Panc1 (cell line): Measurements from ENCODE around the gene HM13. TPM values are rescaled to one million over a fixed set of nuclear protein-coding genes. Genes with fewer than 3 reads are reported as not detected.

Experiments used
- ATAC-seq: fragments of 200-7000 bp; cut with Tn5 transposase; 2 replicates; pipeline ENCODE4 v1.9.1; 2020; ENCODE audit warnings: mild to moderate bottlenecking, moderate library complexity
- BruUV-seq: library from RNA; stranded (reverse); fragments of 400-500 nt; replicated peaks from 2 replicates; lab custom pipeline; 2021; lab: Mats Ljungman, UMichigan
- CTCF ChIA-PET: fragments of 300-600 bp; sonication (Branson Sonifier 250); formaldehyde crosslinking; loops from one replicate; lab custom pipeline; 2022; ENCODE audit warnings: antibody characterized with exemption; lab: Charles Lee
- POLR2A ChIA-PET: fragments of 300-600 bp; sonication (Branson Sonifier 250); formaldehyde crosslinking; loops from one replicate; lab custom pipeline; 2022; ENCODE audit warnings: antibody characterized with exemption; lab: Charles Lee
- DNase-seq: peaks from one replicate; pipeline ENCODE4 v3.0.0-alpha.2; 2010; ENCODE audit warnings: low read depth, low spot score
- H3K27ac ChIP-seq: 2 replicates; pipeline ENCODE4 v1.5.1; 2011; ENCODE audit warnings: mild to moderate bottlenecking, low read length, inconsistent platforms
- H3K27me3 ChIP-seq: fragments of 200-500 bp; sonication (Bioruptor generic); 2 replicates; pipeline ENCODE4 v1.6.0; 2014; ENCODE audit warnings: low read length, inconsistent platforms; ENCODE audit not compliant: control insufficient read depth, insufficient read depth
- H3K36me3 ChIP-seq: fragments of 200-500 bp; sonication (Bioruptor generic); 2 replicates; pipeline ENCODE4 v1.5.1; 2014; ENCODE audit warnings: inconsistent platforms, mild to moderate bottlenecking, low read length, moderate library complexity; ENCODE audit not compliant: control insufficient read depth, insufficient read depth
- H3K4me1 ChIP-seq: 2 replicates; pipeline ENCODE4 v1.5.1; 2011; ENCODE audit warnings: inconsistent platforms, mild to moderate bottlenecking, low read length, moderate library complexity; ENCODE audit not compliant: control insufficient read depth, insufficient read depth
- H3K4me3 ChIP-seq, 2 experiments: 2 replicates each; pipeline ENCODE4 v1.5.1; 2011 to 2012; ENCODE audit warnings: low read depth in 2 of 2, low read length in 2 of 2, mild to moderate bottlenecking in 2 of 2, inconsistent platforms in 1 of 2, moderate library complexity in 1 of 2
- H3K9me3 ChIP-seq: fragments of 200-500 bp; sonication (Bioruptor generic); 2 replicates; pipeline ENCODE4 v1.5.1; 2014; ENCODE audit warnings: low read depth, mild to moderate bottlenecking, inconsistent platforms, low read length, moderate library complexity; ENCODE audit not compliant: control insufficient read depth, insufficient read depth
- CTCF ChIP-seq: fragments of 450-650 bp; IDR thresholded peaks from 2 replicates; pipeline ENCODE4 v1.5.1; 2017; ENCODE audit warnings: mild to moderate bottlenecking
- POLR2AphosphoS5 ChIP-seq: IDR thresholded peaks from 2 replicates; pipeline ENCODE4 v1.6.1; 2012; ENCODE audit warnings: mild to moderate bottlenecking, low read depth, low read length, moderate library complexity
- REST ChIP-seq, 2 experiments: IDR thresholded peaks; 2 replicates each; pipeline ENCODE4 v1.6.1; 2011 to 2012; ENCODE audit warnings: low read depth in 2 of 2, control low read depth in 1 of 2, low read length in 1 of 2, mild to moderate bottlenecking in 1 of 2, moderate library complexity in 1 of 2; ENCODE audit not compliant: insufficient read depth in 1 of 2
- SIN3A ChIP-seq: IDR thresholded peaks from 2 replicates; pipeline ENCODE4 v1.6.1; 2012; ENCODE audit warnings: low read depth, mild to moderate bottlenecking, low read length, moderate library complexity, borderline replicate concordance; ENCODE audit not compliant: insufficient read depth
- TCF7L2 ChIP-seq: IDR thresholded peaks from 2 replicates; pipeline ENCODE4 v1.6.1; 2011; ENCODE audit warnings: mild to moderate bottlenecking, low read depth, low read length, inconsistent platforms
- in situ Hi-C: cut with HindIII; loops from 2 replicates; pipeline ENCODE4 v1.10.0; 2016; ENCODE audit warnings: low sequenced_read_pairs, low pct_unique_long_range_greater_than_20kb
- intact Hi-C: fragments of 100-400 bp; cut with micrococcal nuclease; formaldehyde crosslinking; loops from one replicate; pipeline ENCODE4 v1.10.0; 2022; ENCODE audit not compliant: unreplicated experiment
- microRNA-seq: library from miRNA; unstranded; fragments of <30 nt; microRNA quantifications from one replicate; pipeline ENCODE4 v1.1.0, GENCODE V29; 2020; ENCODE audit not compliant: unreplicated experiment
- total RNA-seq: library from RNA; stranded (reverse); gene quantifications from one replicate; pipeline ENCODE4 v1.2.1, GENCODE V29; 2021; ENCODE audit not compliant: unreplicated experiment

HM13 gene
- total RNA-seq, 1 experiment from 2014 or later: 337 TPM

- H3K4me3 ChIP-seq: no peak overlapping the region
- H3K4me1 ChIP-seq: peaks cover 4% of the 10 kb centered on the region; the same call in 1 of the 2 replicates
- H3K9me3 ChIP-seq: no peaks in the 10 kb centered on the region
- no peaks in the 10 kb centered on the region for H3K27me3 ChIP-seq
- no peaks in the 10 kb centered on the region for H3K36me3 ChIP-seq
- H3K27ac ChIP-seq: no peak overlapping the region
- in situ Hi-C loops (no loop called here), intact Hi-C loops (no loop called here)
- CTCF ChIA-PET: interaction anchor here (0.8 kb wide), 1 partner anchor 57 kb away, joined by 4 read pairs; no protein-coding TSS in a partner anchor
- TF ChIP-seq POLR2AphosphoS5 (no peak), REST (IDR thresholded peaks at IDR 0.05; ENCODE audit: insufficient read depth in 1 of 2, low read depth in 2 of 2, low read length in 1 of 2) (no peak), SIN3A (no peak), CTCF (no peak), TCF7L2 (no peak)
- no peak for DNase-seq
- BruUV-seq: no TSS peak
- no peak for ATAC-seq
- POLR2A ChIA-PET: interaction anchor here (0.6 kb wide), 1 partner anchor 24 kb away, joined by 3 read pairs; no protein-coding TSS in a partner anchor
Observed at GRCh38 chr20:31617432-31618104, 103.3 kb downstream of the HM13 start.

Small RNA genes within 50 kb of the gene (microRNA-seq; reads per million reads assigned to microRNA genes)
- gene MIR3193: not detected

Other genes with a start within 250 kb of the HM13 start
- gene DEFB116, start 205.9 kb upstream of the HM13 start, total RNA-seq: not detected
- gene DEFB118, start 145.8 kb upstream of the HM13 start, total RNA-seq: not detected
- not detected for gene DEFB119, start 123.9 kb upstream of the HM13 start, total RNA-seq
- gene DEFB121, start 108.2 kb upstream of the HM13 start, total RNA-seq: not detected
- gene DEFB123, start 73.8 kb upstream of the HM13 start, total RNA-seq: not detected
- not detected for gene DEFB124, start 39.3 kb upstream of the HM13 start, total RNA-seq
- not detected for gene REM1, start 39.2 kb upstream of the HM13 start, total RNA-seq
- 152 TPM for gene ID1, start 90.8 kb downstream of the HM13 start, total RNA-seq
- gene COX4I2, start 123.5 kb downstream of the HM13 start, total RNA-seq: not detected
- 150 TPM for gene BCL2L1, start 208.4 kb downstream of the HM13 start, total RNA-seq
- 248 TPM for gene TPX2, start 224.8 kb downstream of the HM13 start, total RNA-seq